Measurements from ENCODE around the gene C15orf39. TPM values are rescaled to one million over a fixed set of nuclear protein-coding genes. Genes with fewer than 3 reads are reported as not detected.

C15orf39 gene
- total and polyA plus RNA-seq, 2 of the 13 experiments (the other 11 are each of a cell fraction or from before 2014, with no cell fraction given), result 6.2 to 13.5 TPM

- no peak overlapping the region for H3K27ac ChIP-seq (ENCODE audit: extremely low read length, insufficient read depth, low read length)
- H3K4me1 ChIP-seq (ENCODE audit: insufficient read depth, low read length), result peaks cover 14% of the 10 kb centered on the region; the same call in 1 of the 2 replicates
- intact Hi-C loops (cut with micrococcal nuclease; ENCODE audit: unreplicated experiment), result no loop called here
- TF ChIP-seq CCDC6 (CRISPR knock-in tag; IDR thresholded peaks at IDR 0.05), result no peak
- no peak for TF ChIP-seq AGO1 (IDR thresholded peaks at IDR 0.05; ENCODE audit: low read depth, low read length, poor library complexity, severe bottlenecking)
- no peak for TF ChIP-seq EP300 (IDR thresholded peaks at IDR 0.05; ENCODE audit: low read depth in 2 of 2, low read length in 2 of 2)
- no peak for TF ChIP-seq EP300 (CRISPR knock-in tag; IDR thresholded peaks at IDR 0.05; ENCODE audit: borderline replicate concordance)
- no peak overlapping the region for H3K4me3 ChIP-seq (replicated peaks in 1 of 3; ENCODE audit: insufficient read depth in 1 of 3, low read depth in 2 of 3, low read length in 3 of 3)
- ChIA-PET POLR2A (no interaction called here), CTCF (ENCODE audit: low intra/inter-chr PET ratio, low total read pairs) (no interaction called here)
- no peak for ATAC-seq
- H3K4me2 ChIP-seq (ENCODE audit: low read depth, low read length), result no peak overlapping the region
- no peak for DNase-seq (ENCODE audit: low spot score)
- H3K9ac ChIP-seq (ENCODE audit: insufficient read depth, low read depth, low read length), result no peak overlapping the region
- no TSS peak for BruUV-seq (replicated peaks)
- no peak overlapping the region for H2AFZ ChIP-seq (ENCODE audit: low read length)
- H3K79me2 ChIP-seq (ENCODE audit: insufficient read depth, low read length), result no peaks in the 10 kb centered on the region
- no peak for FAIRE-seq
- no peaks in the 10 kb centered on the region for H3K36me3 ChIP-seq (replicated peaks in 1 of 2; ENCODE audit: control insufficient read depth in 1 of 2, insufficient read depth in 2 of 2, low read length in 2 of 2)
- H3K9me3 ChIP-seq (ENCODE audit: low read length), result no peaks in the 10 kb centered on the region
- H4K20me1 ChIP-seq (ENCODE audit: insufficient read depth, low read length), result no peaks in the 10 kb centered on the region
- H3K27me3 ChIP-seq (ENCODE audit: control insufficient read depth in 1 of 2, insufficient read depth in 2 of 2, low read length in 2 of 2), result peaks cover 9 to 66% of the 10 kb centered on the region in 2 experiments; a peak in 3 of 5 replicates
- in situ Hi-C loops (cut with HindIII; ENCODE audit: extremely low pct_ligation_motif_present, low pct_unique_long_range_greater_than_20kb), result loop anchor here (25.0 kb wide), 1 partner anchor 530 kb away; no protein-coding TSS in a partner anchor
- WGBS (ENCODE audit: low lambda C conversion rate), result 49% methylated on average over 4 of the region's 4 CpGs
Measured at GRCh38 chr15:75231836-75232235, 30.2 kb downstream of the C15orf39 start.

- no peak for DNase-seq (ENCODE audit: low spot score)
- intact Hi-C loops (cut with micrococcal nuclease; ENCODE audit: unreplicated experiment), result no loop called here
- no peak overlapping the region for H3K9ac ChIP-seq (ENCODE audit: insufficient read depth, low read depth, low read length)
- H3K4me3 ChIP-seq (replicated peaks in 1 of 3; ENCODE audit: insufficient read depth in 1 of 3, low read depth in 2 of 3, low read length in 3 of 3), result no peak overlapping the region
- in situ Hi-C loops (cut with HindIII; ENCODE audit: extremely low pct_ligation_motif_present, low pct_unique_long_range_greater_than_20kb), result loop anchor here (25.0 kb wide), 1 partner anchor 530 kb away; no protein-coding TSS in a partner anchor
- H2AFZ ChIP-seq (ENCODE audit: low read length), result no peak overlapping the region
- no peak overlapping the region for H3K27ac ChIP-seq (ENCODE audit: extremely low read length, insufficient read depth, low read length)
- H3K4me1 ChIP-seq (ENCODE audit: insufficient read depth, low read length), result peaks cover 16% of the 10 kb centered on the region
- ATAC-seq, result no peak
- no peaks in the 10 kb centered on the region for H4K20me1 ChIP-seq (ENCODE audit: insufficient read depth, low read length)
- H3K36me3 ChIP-seq (replicated peaks in 1 of 2; ENCODE audit: control insufficient read depth in 1 of 2, insufficient read depth in 2 of 2, low read length in 2 of 2), result no peaks in the 10 kb centered on the region
- FAIRE-seq, result no peak
- CTCF ChIA-PET (ENCODE audit: low intra/inter-chr PET ratio, low total read pairs), result no interaction called here
- no peaks in the 10 kb centered on the region for H3K79me2 ChIP-seq (ENCODE audit: insufficient read depth, low read length)
- WGBS (ENCODE audit: low lambda C conversion rate), result 62% methylated on average over 11 of the region's 12 CpGs
- H3K27me3 ChIP-seq (ENCODE audit: control insufficient read depth in 1 of 2, insufficient read depth in 2 of 2, low read length in 2 of 2), result peaks cover 9 to 61% of the 10 kb centered on the region in 2 experiments; a peak in 3 of 5 replicates
- BruUV-seq (replicated peaks), result no TSS peak
- POLR2A ChIA-PET, result no interaction called here
- no peak overlapping the region for H3K4me2 ChIP-seq (ENCODE audit: low read depth, low read length)
- H3K9me3 ChIP-seq (ENCODE audit: low read length), result no peaks in the 10 kb centered on the region
- TF ChIP-seq SIX4 (CRISPR knock-in tag; IDR thresholded peaks at IDR 0.05) (no peak), DMAP1 (CRISPR knock-in tag; IDR thresholded peaks at IDR 0.05) (no peak), SOX5 (CRISPR knock-in tag; IDR thresholded peaks at IDR 0.05; ENCODE audit: borderline replicate concordance) (no peak), CBX1 (IDR thresholded peaks at IDR 0.05; ENCODE audit: low read depth) (no peak), ZNF558 (CRISPR knock-in tag; IDR thresholded peaks at IDR 0.05; ENCODE audit: borderline replicate concordance) (no peak), SMAD3 (CRISPR knock-in tag; IDR thresholded peaks at IDR 0.05) (no peak), ZNF652 (CRISPR knock-in tag; IDR thresholded peaks at IDR 0.05; ENCODE audit: borderline replicate concordance, low read depth) (no peak), SP5 (CRISPR knock-in tag; IDR thresholded peaks at IDR 0.05; ENCODE audit: borderline replicate concordance, low read depth) (no peak), SRSF9 (IDR thresholded peaks at IDR 0.05; ENCODE audit: borderline replicate concordance, insufficient read depth, low read depth, low read length, poor library complexity, severe bottlenecking) (no peak), ATRX (CRISPR knock-in tag; IDR thresholded peaks at IDR 0.05; ENCODE audit: borderline replicate concordance) (no peak), BHLHE40 (IDR thresholded peaks at IDR 0.05; ENCODE audit: low read length) (no peak), HNF4G (IDR thresholded peaks at IDR 0.05; ENCODE audit: borderline replicate concordance, low read depth, low read length) (no peak), HNF4G (CRISPR knock-in tag; IDR thresholded peaks at IDR 0.05; ENCODE audit: borderline replicate concordance, low read depth) (no peak), HOXA9 (CRISPR knock-in tag; IDR thresholded peaks at IDR 0.05; ENCODE audit: borderline replicate concordance) (no peak), RARG (CRISPR knock-in tag; IDR thresholded peaks at IDR 0.05; ENCODE audit: low read depth) (no peak)
- TF ChIP-seq, protein P1, sequence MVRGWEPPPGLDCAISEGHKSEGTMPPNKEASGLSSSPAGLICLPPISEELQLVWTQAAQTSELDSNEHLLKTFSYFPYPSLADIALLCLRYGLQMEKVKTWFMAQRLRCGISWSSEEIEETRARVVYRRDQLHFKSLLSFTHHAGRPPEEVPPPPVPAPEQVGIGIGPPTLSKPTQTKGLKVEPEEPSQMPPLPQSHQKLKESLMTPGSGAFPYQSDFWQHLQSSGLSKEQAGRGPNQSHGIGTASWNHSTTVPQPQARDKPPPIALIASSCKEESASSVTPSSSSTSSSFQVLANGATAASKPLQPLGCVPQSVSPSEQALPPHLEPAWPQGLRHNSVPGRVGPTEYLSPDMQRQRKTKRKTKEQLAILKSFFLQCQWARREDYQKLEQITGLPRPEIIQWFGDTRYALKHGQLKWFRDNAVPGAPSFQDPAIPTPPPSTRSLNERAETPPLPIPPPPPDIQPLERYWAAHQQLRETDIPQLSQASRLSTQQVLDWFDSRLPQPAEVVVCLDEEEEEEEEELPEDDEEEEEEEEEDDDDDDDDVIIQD (CRISPR knock-in tag; IDR thresholded peaks at IDR 0.05; ENCODE audit: low read depth), result no peak
Measured at GRCh38 chr15:75232252-75232813, 30.7 kb downstream of the C15orf39 start.

Data from HepG2 (cell line).